Osteoblast (primary cell): ENCODE results near the gene LRRC10. TPM values are rescaled to one million over a fixed set of nuclear protein-coding genes. Genes with fewer than 3 reads are reported as not detected.

Source experiments
- DNase-seq: peaks from one replicate; pipeline ENCODE4 v3.0.0; 2011; ENCODE audit warnings: low spot score, mixed read lengths; ENCODE audit not compliant: insufficient read length; ENCODE audit errors: missing footprints
- H2AFZ ChIP-seq: 2 replicates; pipeline ENCODE4 v1.6.0; 2011; ENCODE audit warnings: mild to moderate bottlenecking, low read length
- H3K27ac ChIP-seq: 2 replicates; pipeline ENCODE4 v1.5.1; 2011; ENCODE audit warnings: mild to moderate bottlenecking, low read depth, low read length, moderate library complexity
- H3K27me3 ChIP-seq: 2 replicates; pipeline ENCODE4 v1.6.0; 2012; ENCODE audit warnings: mild to moderate bottlenecking, control low read depth, inconsistent platforms, low read length, moderate library complexity; ENCODE audit not compliant: insufficient read depth
- H3K36me3 ChIP-seq: 2 replicates; pipeline ENCODE4 v1.5.1; 2011; ENCODE audit warnings: mild to moderate bottlenecking, low read length, control low read depth, moderate library complexity; ENCODE audit not compliant: insufficient read depth
- H3K4me1 ChIP-seq: 2 replicates; pipeline ENCODE4 v1.5.1; 2011; ENCODE audit warnings: mild to moderate bottlenecking, low read length, control low read depth, moderate library complexity; ENCODE audit not compliant: insufficient read depth
- H3K4me2 ChIP-seq: 2 replicates; pipeline ENCODE4 v1.6.0; 2011; ENCODE audit warnings: mild to moderate bottlenecking, low read length; ENCODE audit not compliant: insufficient read depth
- H3K4me3 ChIP-seq: fragments of 200-600 bp; sonication (generic); 3 replicates; pipeline ENCODE4 v1.5.1; 2012; ENCODE audit warnings: mild to moderate bottlenecking, low read length, inconsistent platforms; ENCODE audit not compliant: insufficient read depth
- H3K79me2 ChIP-seq: 2 replicates; pipeline ENCODE4 v1.6.0; 2012; ENCODE audit warnings: mild to moderate bottlenecking, low read length, control low read depth, inconsistent platforms; ENCODE audit not compliant: insufficient read depth
- H3K9me3 ChIP-seq: 2 replicates; pipeline ENCODE4 v1.5.1; 2011; ENCODE audit warnings: low read depth, low read length, control low read depth
- H4K20me1 ChIP-seq: 2 replicates; pipeline ENCODE4 v1.6.0; 2012; ENCODE audit warnings: mild to moderate bottlenecking, low read length, control low read depth; ENCODE audit not compliant: insufficient read depth
- total RNA-seq: library from RNA; depleted of rRNA; stranded (reverse); fragments of >200 nt; gene quantifications from 2 replicates; pipeline ENCODE4 v1.2.3, GENCODE V29; 2012
- TF ChIP-seq, protein P1 (sequence below): IDR thresholded peaks from 2 replicates; pipeline ENCODE4 v1.5.1; 2011; ENCODE audit warnings: mild to moderate bottlenecking, low read depth, low read length, moderate library complexity; ENCODE audit errors: extremely low read depth

Gene LRRC10
- total RNA-seq, 1 donor, result not detected

GRCh38 chr12:69585189-69586062 lies 25.3 kb downstream of the LRRC10 start, which contains the start of gene CCT2:
Gene CCT2 (plus strand): TSS chr12:69585459. CDS start chr12:69585522, 63 bp downstream.
- H3K9me3 ChIP-seq, result no peaks in the 10 kb centered on the region
- peaks cover 4% of the 10 kb centered on the region for H3K4me1 ChIP-seq
- H3K36me3 ChIP-seq, result peaks cover 37% of the 10 kb centered on the region
- peaks cover 29% of the 10 kb centered on the region for H3K79me2 ChIP-seq
- H3K4me3 ChIP-seq, result peak within 1 kb of the TSS; percentile 100
- no peaks in the 10 kb centered on the region for H3K27me3 ChIP-seq
- peak within 1 kb of the TSS; percentile 96 for H3K27ac ChIP-seq
- peak within 1 kb of the TSS; percentile 90 for H3K4me2 ChIP-seq
- TF ChIP-seq, protein P1, sequence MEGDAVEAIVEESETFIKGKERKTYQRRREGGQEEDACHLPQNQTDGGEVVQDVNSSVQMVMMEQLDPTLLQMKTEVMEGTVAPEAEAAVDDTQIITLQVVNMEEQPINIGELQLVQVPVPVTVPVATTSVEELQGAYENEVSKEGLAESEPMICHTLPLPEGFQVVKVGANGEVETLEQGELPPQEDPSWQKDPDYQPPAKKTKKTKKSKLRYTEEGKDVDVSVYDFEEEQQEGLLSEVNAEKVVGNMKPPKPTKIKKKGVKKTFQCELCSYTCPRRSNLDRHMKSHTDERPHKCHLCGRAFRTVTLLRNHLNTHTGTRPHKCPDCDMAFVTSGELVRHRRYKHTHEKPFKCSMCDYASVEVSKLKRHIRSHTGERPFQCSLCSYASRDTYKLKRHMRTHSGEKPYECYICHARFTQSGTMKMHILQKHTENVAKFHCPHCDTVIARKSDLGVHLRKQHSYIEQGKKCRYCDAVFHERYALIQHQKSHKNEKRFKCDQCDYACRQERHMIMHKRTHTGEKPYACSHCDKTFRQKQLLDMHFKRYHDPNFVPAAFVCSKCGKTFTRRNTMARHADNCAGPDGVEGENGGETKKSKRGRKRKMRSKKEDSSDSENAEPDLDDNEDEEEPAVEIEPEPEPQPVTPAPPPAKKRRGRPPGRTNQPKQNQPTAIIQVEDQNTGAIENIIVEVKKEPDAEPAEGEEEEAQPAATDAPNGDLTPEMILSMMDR, result peak; percentile 36
- peak within 1 kb of the TSS; percentile 94 for H2AFZ ChIP-seq
- DNase-seq, result peak; percentile 98
- peaks cover 10% of the 10 kb centered on the region for H4K20me1 ChIP-seq

GRCh38 chr12:69583203-69583602 lies 27.5 kb downstream of the LRRC10 start:
- Histone ChIP-seq H3K9me3 (no peaks in the 10 kb centered on the region), H4K20me1 (peaks cover 10% of the 10 kb centered on the region), H3K4me1 (peaks cover 4% of the 10 kb centered on the region), H2AFZ (no peak overlapping the region), H3K27ac (no peak overlapping the region), H3K79me2 (peaks cover 17% of the 10 kb centered on the region), H3K4me2 (no peak overlapping the region), H3K4me3 (no peak overlapping the region), H3K27me3 (no peaks in the 10 kb centered on the region), H3K36me3 (peaks cover 15% of the 10 kb centered on the region)
- DNase-seq, result peak; percentile 14
- TF ChIP-seq, protein P1, result peak; percentile 20

DNA sequence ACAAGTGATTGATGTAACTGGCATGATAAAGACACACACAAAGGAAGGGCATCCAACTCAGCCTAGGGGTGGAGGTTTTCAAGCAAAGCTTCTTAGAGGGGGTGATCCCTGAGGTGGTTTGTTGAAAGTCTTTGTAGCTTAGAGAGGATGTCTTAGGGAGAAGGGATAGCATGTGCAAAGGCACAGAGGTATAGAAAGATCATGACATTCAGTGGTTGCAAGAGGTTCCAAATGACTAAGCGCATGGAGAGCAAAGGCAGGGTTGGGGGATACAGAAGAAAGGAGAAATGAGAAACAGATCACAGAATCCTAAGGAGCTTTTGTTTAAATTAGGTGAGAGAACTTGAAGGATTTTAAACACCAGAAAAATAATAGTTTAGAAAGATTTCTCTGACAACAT lies 30.6 kb downstream of the LRRC10 start:
- H2AFZ ChIP-seq, result no peak overlapping the region
- no peaks in the 10 kb centered on the region for H3K79me2 ChIP-seq
- TF ChIP-seq, protein P1, result no peak
- H3K9me3 ChIP-seq, result no peaks in the 10 kb centered on the region
- no peak for DNase-seq
- H4K20me1 ChIP-seq, result no peaks in the 10 kb centered on the region
- H3K4me1 ChIP-seq, result peaks cover 3% of the 10 kb centered on the region
- H3K36me3 ChIP-seq, result peaks cover 5% of the 10 kb centered on the region
- H3K27ac ChIP-seq, result no peak overlapping the region
- H3K4me3 ChIP-seq, result no peak overlapping the region
- H3K4me2 ChIP-seq, result no peak overlapping the region
- no peaks in the 10 kb centered on the region for H3K27me3 ChIP-seq

DNA sequence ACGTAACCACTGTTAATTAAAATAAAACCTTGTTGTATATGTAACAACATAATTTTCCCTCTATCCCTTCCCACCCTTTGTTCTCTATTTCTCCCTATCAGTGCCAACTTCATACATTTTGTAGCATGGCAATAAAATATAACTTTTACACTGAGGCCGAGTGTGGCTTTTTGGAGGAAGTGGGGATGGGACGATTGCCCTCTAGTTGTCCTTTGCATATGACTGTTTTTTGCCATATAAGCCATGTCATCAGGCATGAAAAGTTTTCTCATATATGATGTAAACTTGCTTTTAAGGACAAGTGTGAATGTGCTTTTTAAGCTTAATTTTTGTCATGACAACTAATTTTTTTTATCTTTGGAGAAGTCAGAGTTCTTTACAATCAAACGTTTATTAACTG lies 31.7 kb downstream of the LRRC10 start:
- no peak for DNase-seq
- H3K36me3 ChIP-seq, result peaks cover 15% of the 10 kb centered on the region
- H3K4me3 ChIP-seq, result no peak overlapping the region
- H3K27ac ChIP-seq, result no peak overlapping the region
- TF ChIP-seq, protein P1, result no peak
- no peaks in the 10 kb centered on the region for H4K20me1 ChIP-seq
- no peak overlapping the region for H2AFZ ChIP-seq
- H3K4me2 ChIP-seq, result no peak overlapping the region
- H3K4me1 ChIP-seq, result peaks cover 4% of the 10 kb centered on the region
- H3K27me3 ChIP-seq, result no peaks in the 10 kb centered on the region
- H3K79me2 ChIP-seq, result no peaks in the 10 kb centered on the region
- no peaks in the 10 kb centered on the region for H3K9me3 ChIP-seq
